Fibroblast of lung (primary cell): Measurements from ENCODE around the gene KCNIP1.

Source experiments
- EZH2 ChIP-seq: IDR thresholded peaks from 2 replicates; pipeline ENCODE4 v1.5.1; 2012; ENCODE audit warnings: low read length, control low read depth, mild to moderate bottlenecking; ENCODE audit errors: missing control alignments
- TF ChIP-seq, protein P1 (sequence below), 2 donors: IDR thresholded peaks in 1 of 2; conservative IDR thresholded peaks in 1 of 2; 1 replicate in 1 of 2; 2 replicates in 1 of 2; pipeline ENCODE4 v1.5.1; 2011 to 2012; ENCODE audit warnings: low read length in 2 of 2, control low read depth in 1 of 2, inconsistent platforms in 1 of 2, low read depth in 1 of 2, mild to moderate bottlenecking in 1 of 2

DNA sequence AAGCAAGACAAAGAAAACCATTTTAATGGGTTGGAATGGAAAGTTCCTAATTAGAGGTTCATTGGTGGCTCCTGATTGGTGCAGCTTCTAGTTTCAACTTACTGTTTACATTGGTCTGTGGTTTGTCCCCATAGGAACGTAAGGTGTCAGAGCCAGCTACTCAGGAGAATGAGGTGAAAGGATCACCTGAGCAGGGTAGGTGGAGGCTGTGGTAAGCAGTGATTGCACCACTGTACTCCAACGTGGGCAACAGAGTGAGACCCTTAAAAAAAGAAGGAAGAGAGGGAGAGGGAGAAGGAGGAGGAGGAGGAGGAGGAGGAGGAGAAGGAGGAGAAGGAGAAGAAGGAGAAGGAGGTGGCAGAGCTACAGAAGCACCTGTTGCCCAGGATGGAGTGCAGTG, 30.4 kb downstream of the KCNIP1 start:
- TF ChIP-seq, protein P1, sequence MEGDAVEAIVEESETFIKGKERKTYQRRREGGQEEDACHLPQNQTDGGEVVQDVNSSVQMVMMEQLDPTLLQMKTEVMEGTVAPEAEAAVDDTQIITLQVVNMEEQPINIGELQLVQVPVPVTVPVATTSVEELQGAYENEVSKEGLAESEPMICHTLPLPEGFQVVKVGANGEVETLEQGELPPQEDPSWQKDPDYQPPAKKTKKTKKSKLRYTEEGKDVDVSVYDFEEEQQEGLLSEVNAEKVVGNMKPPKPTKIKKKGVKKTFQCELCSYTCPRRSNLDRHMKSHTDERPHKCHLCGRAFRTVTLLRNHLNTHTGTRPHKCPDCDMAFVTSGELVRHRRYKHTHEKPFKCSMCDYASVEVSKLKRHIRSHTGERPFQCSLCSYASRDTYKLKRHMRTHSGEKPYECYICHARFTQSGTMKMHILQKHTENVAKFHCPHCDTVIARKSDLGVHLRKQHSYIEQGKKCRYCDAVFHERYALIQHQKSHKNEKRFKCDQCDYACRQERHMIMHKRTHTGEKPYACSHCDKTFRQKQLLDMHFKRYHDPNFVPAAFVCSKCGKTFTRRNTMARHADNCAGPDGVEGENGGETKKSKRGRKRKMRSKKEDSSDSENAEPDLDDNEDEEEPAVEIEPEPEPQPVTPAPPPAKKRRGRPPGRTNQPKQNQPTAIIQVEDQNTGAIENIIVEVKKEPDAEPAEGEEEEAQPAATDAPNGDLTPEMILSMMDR (conservative IDR thresholded peaks at IDR 0.05 in 1 of 2, IDR thresholded peaks at IDR 0.05 in 1 of 2; ENCODE audit: low read depth in 1 of 2, low read length in 2 of 2): no peak
- no peak for TF ChIP-seq EZH2
